Measurements from ENCODE around the gene SHLD1. TPM values are rescaled to one million over a fixed set of nuclear protein-coding genes. Genes with fewer than 3 reads are reported as not detected.

Gene SHLD1
- total RNA-seq, 1 donor from 2014 or later: 3.5 TPM

- Histone ChIP-seq H2AFZ (ENCODE audit: low read depth, low read length) (no peak overlapping the region), H3K4me1 (ENCODE audit: insufficient read depth, low read length) (no peaks in the 10 kb centered on the region), H3K9me3 (ENCODE audit: insufficient read depth, low read depth, low read length) (no peaks in the 10 kb centered on the region), H3K27me3 (ENCODE audit: insufficient read depth, low read length) (no peaks in the 10 kb centered on the region), H3K4me3 (ENCODE audit: insufficient read depth, low read depth, low read length) (no peak overlapping the region), H3K36me3 (ENCODE audit: insufficient read depth, low read length) (no peaks in the 10 kb centered on the region), H3K27ac (ENCODE audit: low read depth, low read length) (no peak overlapping the region), H3K4me2 (ENCODE audit: low read length) (no peak overlapping the region), H4K20me1 (ENCODE audit: insufficient read depth, low read length) (no peaks in the 10 kb centered on the region), H3K79me2 (ENCODE audit: insufficient read depth, low read length) (no peaks in the 10 kb centered on the region), H3K9ac (ENCODE audit: low read length) (no peak overlapping the region)
- Mint-ChIP-seq H3K4me1 (ENCODE audit: low read depth, unreplicated experiment) (no peaks in the 10 kb centered on the region), H3K27ac (ENCODE audit: unreplicated experiment) (no peak overlapping the region), H3K36me3 (ENCODE audit: low read depth, unreplicated experiment) (peaks cover 1% of the 10 kb centered on the region), H3K27me3 (ENCODE audit: low read depth, unreplicated experiment) (no peaks in the 10 kb centered on the region), H3K9me3 (ENCODE audit: unreplicated experiment) (no peaks in the 10 kb centered on the region), H3K4me3 (ENCODE audit: unreplicated experiment) (no peak overlapping the region)
- DNase-seq (ENCODE audit: low read depth): no peak
- no peak for TF ChIP-seq CTCF (IDR thresholded peaks at IDR 0.05; ENCODE audit: insufficient read depth, low read depth, low read length)
- TF ChIP-seq EZH2 (IDR thresholded peaks at IDR 0.05; ENCODE audit: insufficient read depth, low read length): no peak
- no peak for FAIRE-seq
Observed at GRCh38 chr20:5766085-5766764, 16.0 kb downstream of the SHLD1 start.

- no peaks in the 10 kb centered on the region for H3K4me1 ChIP-seq (ENCODE audit: insufficient read depth, low read length)
- Mint-ChIP-seq H3K27ac (ENCODE audit: unreplicated experiment) (no peak overlapping the region), H3K9me3 (ENCODE audit: unreplicated experiment) (no peaks in the 10 kb centered on the region), H3K4me3 (ENCODE audit: unreplicated experiment) (no peak overlapping the region), H3K4me1 (ENCODE audit: low read depth, unreplicated experiment) (no peaks in the 10 kb centered on the region), H3K36me3 (ENCODE audit: low read depth, unreplicated experiment) (peaks cover 1% of the 10 kb centered on the region), H3K27me3 (ENCODE audit: low read depth, unreplicated experiment) (no peaks in the 10 kb centered on the region)
- H3K4me2 ChIP-seq (ENCODE audit: low read length): no peak overlapping the region
- H3K36me3 ChIP-seq (ENCODE audit: insufficient read depth, low read length): no peaks in the 10 kb centered on the region
- H4K20me1 ChIP-seq (ENCODE audit: insufficient read depth, low read length): no peaks in the 10 kb centered on the region
- no peak overlapping the region for H3K4me3 ChIP-seq (ENCODE audit: insufficient read depth, low read depth, low read length)
- DNase-seq (ENCODE audit: low read depth) (no peak), FAIRE-seq (no peak)
- H2AFZ ChIP-seq (ENCODE audit: low read depth, low read length): no peak overlapping the region
- no peak overlapping the region for H3K27ac ChIP-seq (ENCODE audit: low read depth, low read length)
- H3K9ac ChIP-seq (ENCODE audit: low read length): no peak overlapping the region
- TF ChIP-seq EZH2 (IDR thresholded peaks at IDR 0.05; ENCODE audit: insufficient read depth, low read length) (no peak), CTCF (IDR thresholded peaks at IDR 0.05; ENCODE audit: insufficient read depth, low read depth, low read length) (no peak)
- no peaks in the 10 kb centered on the region for H3K9me3 ChIP-seq (ENCODE audit: insufficient read depth, low read depth, low read length)
- H3K27me3 ChIP-seq (ENCODE audit: insufficient read depth, low read length): no peaks in the 10 kb centered on the region
- H3K79me2 ChIP-seq (ENCODE audit: insufficient read depth, low read length): no peaks in the 10 kb centered on the region
Observed at GRCh38 chr20:5767493-5768098, 17.4 kb downstream of the SHLD1 start.
